Measurements from ENCODE around the gene MICAL2. TPM values are rescaled to one million over a fixed set of nuclear protein-coding genes. Genes with fewer than 3 reads are reported as not detected.

MICAL2 gene
- total and polyA plus RNA-seq, 10 of the 15 experiments (the other 5 are each of a cell fraction or from before 2014, with no cell fraction given), result 0.90 to 5.6 (median 2.4) TPM

GRCh38 chr11:12077535-12078280 is 32.7 kb upstream of the MICAL2 start:
- no peaks in the 10 kb centered on the region for H3K9me3 ChIP-seq (replicated peaks; ENCODE audit: control insufficient read depth, insufficient read depth, low read length)
- H2AFZ ChIP-seq (ENCODE audit: control insufficient read depth, low read depth, low read length), result no peak overlapping the region
- intact Hi-C loops (cut with micrococcal nuclease; ENCODE audit: unreplicated experiment) (no loop called here), in situ Hi-C loops (cut with MboI) (no loop called here)
- FAIRE-seq (no peak), ATAC-seq (no peak), DNase-seq (ENCODE audit: low read depth, low spot score) (no peak)
- no peaks in the 10 kb centered on the region; a peak in 1 of 4 replicates for H3K27me3 ChIP-seq (replicated peaks in 1 of 2; ENCODE audit: control insufficient read depth in 2 of 2, insufficient read depth in 2 of 2, low read length in 1 of 2)
- no peak overlapping the region for H3K9ac ChIP-seq (ENCODE audit: control insufficient read depth, insufficient read depth, low read length)
- H3K36me3 ChIP-seq (ENCODE audit: control insufficient read depth in 2 of 2, insufficient read depth in 2 of 2, low read length in 1 of 2), result no peaks in the 10 kb centered on the region
- H3K4me1 ChIP-seq (ENCODE audit: control insufficient read depth, insufficient read depth, low read length), result no peaks in the 10 kb centered on the region
- H3K79me2 ChIP-seq (ENCODE audit: control insufficient read depth, insufficient read depth, low read length), result no peaks in the 10 kb centered on the region
- no TSS peak for BruUV-seq (replicated peaks)
- H4K20me1 ChIP-seq (ENCODE audit: control insufficient read depth, insufficient read depth), result no peaks in the 10 kb centered on the region
- H3K4me2 ChIP-seq (ENCODE audit: control insufficient read depth, insufficient read depth), result no peak overlapping the region
- ChIA-PET CTCF (no interaction called here), SMC1A (ENCODE audit: uncharacterized antibody, unreplicated experiment) (interaction anchor here (0.6 to 0.7 kb wide), 2 partner anchors 49 to 290 kb away, joined by 3 to 4 read pairs; no protein-coding TSS in a partner anchor), POLR2A (interaction anchor here (0.7 kb wide), 1 partner anchor 158 kb away, joined by 3 read pairs; no protein-coding TSS in a partner anchor), RAD21 (ENCODE audit: unreplicated experiment) (no interaction called here)
- no peak overlapping the region for H3K27ac ChIP-seq (ENCODE audit: control insufficient read depth, insufficient read depth)
- H3K4me3 ChIP-seq, result no peak overlapping the region
- TF ChIP-seq CREM (IDR thresholded peaks at IDR 0.05; ENCODE audit: low read depth) (no peak), SMARCA5 (IDR thresholded peaks at IDR 0.05) (no peak), CHD1 (IDR thresholded peaks at IDR 0.05; ENCODE audit: low read depth, low read length) (no peak), NR2C2 (IDR thresholded peaks at IDR 0.05; ENCODE audit: borderline replicate concordance, control insufficient read depth, insufficient read length, low read depth) (no peak), SMAD5 (IDR thresholded peaks at IDR 0.05; ENCODE audit: low read depth) (no peak), EZH2 (IDR thresholded peaks at IDR 0.05; ENCODE audit: borderline replicate concordance, control insufficient read depth, low read depth, low read length) (no peak), JUND (IDR thresholded peaks at IDR 0.05; ENCODE audit: low read depth, low read length) (no peak), HCFC1 (IDR thresholded peaks at IDR 0.05; ENCODE audit: low read length) (no peak), CHD2 (IDR thresholded peaks at IDR 0.05; ENCODE audit: borderline replicate concordance, low read depth, low read length) (no peak), NFXL1 (IDR thresholded peaks at IDR 0.05; ENCODE audit: borderline replicate concordance) (no peak), ATF7 (IDR thresholded peaks at IDR 0.05; ENCODE audit: low read depth) (no peak), BMI1 (IDR thresholded peaks at IDR 0.05; ENCODE audit: borderline replicate concordance) (no peak)
- WGBS (ENCODE audit: insufficient coverage, insufficient replicate concordance, low lambda C conversion rate, missing lambda C conversion rate), result 22% methylated on average over 7 of the region's 7 CpGs
